Activated CD4-positive, alpha-beta memory T cell treated with anti-CD3 and anti-CD28 coated beads for 36 hours (primary cell): Measurements from ENCODE around the gene RNU6-9. TPM values are rescaled to one million over a fixed set of nuclear protein-coding genes. Genes with fewer than 3 reads are reported as not detected.
"Not testable (repeated sequence)": the region's sequence is repeated elsewhere in the genome, so short reads cannot be mapped to it uniquely, and the experiment has no call there.

ENCODE experiments used
- CTCF ChIA-PET: fragments of 350-600 bp; sonication (Branson Sonifier 250); formaldehyde crosslinking; loops from one replicate; lab custom pipeline; 2021; ENCODE audit warnings: antibody characterized with exemption, inconsistent platforms; lab: Charles Lee
- POLR2A ChIA-PET: fragments of 350-600 bp; sonication (Branson Sonifier 250); formaldehyde crosslinking; loops from one replicate; lab custom pipeline; 2021; ENCODE audit warnings: antibody characterized with exemption; lab: Charles Lee
- DNase-seq: peaks from one replicate; pipeline ENCODE4 v3.0.0-alpha.2; 2020
- H3K27ac Mint-ChIP-seq: one replicate; pipeline ENCODE4 v1.8.0; 2021; ENCODE audit warnings: mixed read lengths
- H3K27me3 Mint-ChIP-seq: one replicate; pipeline ENCODE4 v1.8.0; 2021; ENCODE audit warnings: mixed read lengths
- H3K36me3 Mint-ChIP-seq: one replicate; pipeline ENCODE4 v1.8.0; 2021; ENCODE audit warnings: mixed read lengths
- H3K4me1 Mint-ChIP-seq: one replicate; pipeline ENCODE4 v1.8.0; 2021; ENCODE audit warnings: low read depth, mixed read lengths
- H3K4me3 Mint-ChIP-seq: one replicate; pipeline ENCODE4 v1.8.0; 2021; ENCODE audit warnings: mild to moderate bottlenecking, mixed read lengths
- H3K9me3 Mint-ChIP-seq: one replicate; pipeline ENCODE4 v1.8.0; 2021; ENCODE audit warnings: mixed read lengths
- intact Hi-C: fragments of 100-400 bp; cut with micrococcal nuclease; formaldehyde crosslinking; loops from one replicate; pipeline ENCODE4 v1.15.1; 2023
- total RNA-seq, 2 experiments: library from RNA; stranded (reverse); gene quantifications; one replicate each; pipeline ENCODE4 v1.2.3, GENCODE V29; 2021

RNU6-9 gene
- total RNA-seq, 2 experiments from 2014 or later: not detected

GRCh38 chr19:853614-854220 lies 39.6 kb upstream of the RNU6-9 start:
- peaks cover 14% of the 10 kb centered on the region for H3K27me3 Mint-ChIP-seq
- intact Hi-C loops, H3K36me3 Mint-ChIP-seq, H3K4me1 Mint-ChIP-seq, H3K9me3 Mint-ChIP-seq, DNase-seq, H3K27ac Mint-ChIP-seq, H3K4me3 Mint-ChIP-seq, POLR2A ChIA-PET: not testable (repeated sequence)
- CTCF ChIA-PET: interaction anchor here (1.1 kb wide), 1 partner anchor 9 kb away, joined by 5 read pairs; no protein-coding TSS in a partner anchor

DNA sequence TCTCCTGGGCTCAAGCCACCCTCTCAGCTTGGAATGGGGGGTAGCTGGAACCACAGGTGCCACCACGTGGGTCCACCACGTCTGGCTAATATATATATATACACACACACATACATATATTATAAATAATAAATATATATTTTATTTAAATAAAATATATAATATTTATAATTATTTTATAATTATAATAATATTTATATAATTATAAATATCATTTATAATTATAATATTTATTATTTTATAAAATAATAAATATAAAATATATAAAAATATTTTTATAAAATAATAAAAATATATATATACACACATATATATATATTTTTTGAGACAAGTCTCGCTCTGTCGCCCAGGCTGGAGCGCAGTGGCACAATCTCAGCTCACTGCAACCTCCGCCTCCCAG lies 38.7 kb upstream of the RNU6-9 start:
- H3K4me1 Mint-ChIP-seq: no peaks in the 10 kb centered on the region
- peaks cover 16% of the 10 kb centered on the region for H3K27me3 Mint-ChIP-seq
- no peaks in the 10 kb centered on the region for H3K36me3 Mint-ChIP-seq
- no peak overlapping the region for H3K4me3 Mint-ChIP-seq
- CTCF ChIA-PET: interaction anchor here (0.6 to 1.1 kb wide), 4 partner anchors 9 to 425 kb away, joined by 3 to 5 read pairs (median 3); no protein-coding TSS in a partner anchor
- H3K27ac Mint-ChIP-seq: no peak overlapping the region
- DNase-seq: no peak
- intact Hi-C loops: no loop called here
- H3K9me3 Mint-ChIP-seq: no peaks in the 10 kb centered on the region
- POLR2A ChIA-PET: no interaction called here

DNA sequence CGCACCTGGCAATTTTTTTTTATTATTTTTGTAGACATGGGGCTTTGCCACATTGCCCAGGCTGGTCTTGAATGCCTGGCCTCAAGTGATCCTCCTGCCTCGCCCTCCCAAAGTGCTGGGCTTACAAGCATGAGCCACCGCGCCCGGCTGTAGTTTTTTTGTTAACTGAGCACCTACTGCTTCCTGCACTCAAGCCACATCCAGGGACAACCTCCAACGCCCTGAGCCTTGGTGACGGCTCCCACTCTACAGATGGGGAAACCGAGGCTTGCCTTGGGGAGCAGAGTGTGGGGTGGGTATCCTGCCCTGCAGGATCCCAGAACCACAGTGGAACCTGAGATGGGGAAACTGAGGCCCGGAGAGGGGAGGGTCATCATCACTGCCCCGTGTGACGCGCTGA lies 38.1 kb upstream of the RNU6-9 start:
- peaks cover 18% of the 10 kb centered on the region for H3K27me3 Mint-ChIP-seq
- POLR2A ChIA-PET: no interaction called here
- no peak overlapping the region for H3K27ac Mint-ChIP-seq
- no peaks in the 10 kb centered on the region for H3K4me1 Mint-ChIP-seq
- intact Hi-C loops: no loop called here
- H3K4me3 Mint-ChIP-seq: no peak overlapping the region
- H3K9me3 Mint-ChIP-seq: no peaks in the 10 kb centered on the region
- DNase-seq: no peak
- CTCF ChIA-PET: interaction anchor here (0.6 to 1.6 kb wide), 3 partner anchors 24 to 134 kb away, joined by 3 to 5 read pairs (median 3); partner anchors contain the start of gene WDR18
- no peaks in the 10 kb centered on the region for H3K36me3 Mint-ChIP-seq

GRCh38 chr19:855566-856120 lies 37.6 kb upstream of the RNU6-9 start:
- Mint-ChIP-seq H3K27me3 (peaks cover 15% of the 10 kb centered on the region), H3K4me3 (no peak overlapping the region), H3K9me3 (no peaks in the 10 kb centered on the region), H3K27ac (no peak overlapping the region), H3K36me3 (no peaks in the 10 kb centered on the region), H3K4me1 (no peaks in the 10 kb centered on the region)
- POLR2A ChIA-PET: no interaction called here
- DNase-seq: no peak
- CTCF ChIA-PET: interaction anchor here (1.0 to 2.3 kb wide), 6 partner anchors 8 to 147 kb away, joined by 3 to 11 read pairs (median 4); partner anchors contain the start of genes MED16, RNU6-9 and WDR18
- intact Hi-C loops: no loop called here

DNA sequence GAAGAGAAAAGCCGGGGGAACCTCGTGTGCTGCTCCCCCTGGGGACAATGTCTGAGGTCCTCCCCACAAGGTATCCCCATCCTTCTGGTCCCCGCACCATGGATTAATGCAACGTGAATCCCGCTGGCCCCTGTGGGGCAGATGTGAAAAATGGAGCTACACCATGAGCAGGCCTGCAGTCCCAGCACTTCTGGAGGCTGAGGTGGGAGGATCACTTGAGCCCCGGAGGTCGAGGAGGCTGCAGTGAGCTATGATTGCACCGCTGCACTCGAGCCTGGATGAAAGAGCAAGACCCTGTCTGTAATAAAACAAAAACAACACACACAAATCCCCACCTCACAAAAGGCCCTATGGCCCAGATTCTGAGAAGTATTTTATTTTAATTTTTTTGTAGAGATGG lies 35.0 kb upstream of the RNU6-9 start:
- H3K4me1 Mint-ChIP-seq: peaks cover 8% of the 10 kb centered on the region
- H3K36me3 Mint-ChIP-seq: no peaks in the 10 kb centered on the region
- H3K4me3 Mint-ChIP-seq: no peak overlapping the region
- H3K27ac Mint-ChIP-seq: no peak overlapping the region
- POLR2A ChIA-PET: no interaction called here
- peaks cover 8% of the 10 kb centered on the region for H3K27me3 Mint-ChIP-seq
- CTCF ChIA-PET: interaction anchor here (0.6 to 2.0 kb wide), 3 partner anchors 89 to 159 kb away, joined by 3 to 10 read pairs (median 5); partner anchors contain the start of gene WDR18
- intact Hi-C loops: no loop called here
- no peaks in the 10 kb centered on the region for H3K9me3 Mint-ChIP-seq
- DNase-seq: no peak

DNA sequence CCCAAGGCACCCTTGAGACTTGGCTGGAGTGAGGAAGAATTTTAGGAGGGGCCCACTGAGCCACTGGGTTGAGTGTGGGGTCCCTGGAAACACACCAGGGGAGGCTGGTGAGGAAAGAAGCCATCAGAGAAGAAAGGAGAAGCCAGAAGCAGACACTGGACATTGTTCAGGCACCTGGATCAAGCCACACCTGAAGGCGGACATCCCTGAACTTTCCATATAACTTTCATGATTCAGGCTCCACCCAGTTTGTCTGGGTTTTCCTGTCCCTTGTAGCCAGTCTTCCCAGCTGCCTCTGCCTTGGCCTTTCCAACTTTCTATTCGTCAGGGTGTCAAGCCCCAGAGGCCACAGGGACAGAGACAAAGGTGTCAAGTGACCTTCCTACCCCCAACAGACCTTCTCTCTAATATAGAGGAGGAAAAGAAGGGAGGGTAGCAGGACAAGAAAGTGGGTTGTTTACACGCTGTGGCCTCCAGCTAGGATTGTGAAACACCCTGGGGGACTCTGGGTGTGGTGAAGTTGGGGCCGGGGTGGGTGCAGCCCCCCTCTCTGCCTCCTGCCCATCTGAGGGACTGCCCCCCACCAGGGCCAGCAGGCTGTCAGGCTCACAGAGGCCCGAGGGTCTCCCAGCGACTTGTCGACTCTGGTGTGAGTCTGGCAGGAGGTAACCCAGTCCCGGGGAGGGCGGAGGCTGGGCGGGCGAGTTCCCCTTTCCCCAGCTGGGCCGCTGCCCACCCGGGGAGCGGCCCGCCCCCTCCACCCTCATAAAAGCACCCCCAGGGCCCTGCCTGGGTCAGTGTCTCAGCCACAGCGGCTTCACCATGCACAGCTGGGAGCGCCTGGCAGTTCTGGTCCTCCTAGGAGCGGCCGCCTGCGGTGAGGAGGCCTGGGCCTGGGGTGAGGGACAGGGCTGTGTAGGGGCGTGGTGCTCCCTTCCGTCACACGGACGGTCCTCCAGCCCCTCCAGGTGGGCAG lies 34.1 kb upstream of the RNU6-9 start, which contains the start of gene CFD:
TSS of gene CFD (plus strand) at position 797 of the 976 bp plus-strand sequence. CDS start at position 823, 26 bp downstream.
- Mint-ChIP-seq H3K4me3 (no peak within 1 kb of the TSS), H3K36me3 (no peaks in the 10 kb centered on the region), H3K4me1 (peaks cover 14% of the 10 kb centered on the region), H3K27ac (no peak within 1 kb of the TSS), H3K27me3 (peaks cover 8% of the 10 kb centered on the region), H3K9me3 (no peaks in the 10 kb centered on the region)
- DNase-seq: no peak
- intact Hi-C loops: no loop called here
- CTCF ChIA-PET: interaction anchor here (0.6 to 2.0 kb wide), 6 partner anchors 62 to 160 kb away, joined by 3 to 10 read pairs (median 4); partner anchors contain the start of gene WDR18
- POLR2A ChIA-PET: no interaction called here

DNA sequence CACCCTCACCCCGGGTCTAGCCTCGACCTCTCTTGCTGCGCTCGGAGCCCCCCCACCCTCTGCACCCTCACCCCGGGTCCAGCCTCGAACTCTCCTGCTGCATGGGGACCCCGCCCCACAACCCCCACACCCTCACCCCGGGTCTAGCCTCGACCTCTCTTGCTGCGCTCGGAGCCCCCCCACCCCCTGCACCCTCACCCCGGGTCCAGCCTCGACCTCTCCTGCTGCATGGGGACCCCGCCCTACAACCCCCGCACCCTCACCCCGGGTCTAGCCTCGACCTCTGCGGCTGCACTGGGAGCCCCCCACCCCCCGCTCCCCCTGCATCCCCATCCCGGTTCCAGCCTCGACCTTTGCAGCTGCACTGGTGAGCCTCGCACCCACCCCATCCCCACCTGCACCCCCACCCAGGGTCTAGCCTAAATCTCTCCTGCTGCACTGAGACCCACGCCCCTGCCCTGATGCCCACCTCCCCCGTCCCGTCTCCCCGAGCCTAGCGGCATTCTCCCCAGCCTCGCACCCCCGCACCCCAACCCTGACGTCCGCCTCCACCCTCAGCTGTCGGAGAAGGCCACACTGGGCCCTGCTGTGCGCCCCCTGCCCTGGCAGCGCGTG lies 32.0 kb upstream of the RNU6-9 start:
- peaks cover 8% of the 10 kb centered on the region for H3K27me3 Mint-ChIP-seq
- no peak for DNase-seq
- H3K4me1 Mint-ChIP-seq: peaks cover 14% of the 10 kb centered on the region
- CTCF ChIA-PET: interaction anchor here (1.4 kb wide), 1 partner anchor 122 kb away, joined by 4 read pairs; the partner anchor contains the start of gene WDR18
- POLR2A ChIA-PET: no interaction called here
- no peak overlapping the region for H3K27ac Mint-ChIP-seq
- H3K9me3 Mint-ChIP-seq: no peaks in the 10 kb centered on the region
- H3K4me3 Mint-ChIP-seq: no peak overlapping the region
- intact Hi-C loops: loop anchor here (5.0 kb wide), 1 partner anchor 121 kb away; the partner anchor contains the start of gene WDR18
- H3K36me3 Mint-ChIP-seq: no peaks in the 10 kb centered on the region

DNA sequence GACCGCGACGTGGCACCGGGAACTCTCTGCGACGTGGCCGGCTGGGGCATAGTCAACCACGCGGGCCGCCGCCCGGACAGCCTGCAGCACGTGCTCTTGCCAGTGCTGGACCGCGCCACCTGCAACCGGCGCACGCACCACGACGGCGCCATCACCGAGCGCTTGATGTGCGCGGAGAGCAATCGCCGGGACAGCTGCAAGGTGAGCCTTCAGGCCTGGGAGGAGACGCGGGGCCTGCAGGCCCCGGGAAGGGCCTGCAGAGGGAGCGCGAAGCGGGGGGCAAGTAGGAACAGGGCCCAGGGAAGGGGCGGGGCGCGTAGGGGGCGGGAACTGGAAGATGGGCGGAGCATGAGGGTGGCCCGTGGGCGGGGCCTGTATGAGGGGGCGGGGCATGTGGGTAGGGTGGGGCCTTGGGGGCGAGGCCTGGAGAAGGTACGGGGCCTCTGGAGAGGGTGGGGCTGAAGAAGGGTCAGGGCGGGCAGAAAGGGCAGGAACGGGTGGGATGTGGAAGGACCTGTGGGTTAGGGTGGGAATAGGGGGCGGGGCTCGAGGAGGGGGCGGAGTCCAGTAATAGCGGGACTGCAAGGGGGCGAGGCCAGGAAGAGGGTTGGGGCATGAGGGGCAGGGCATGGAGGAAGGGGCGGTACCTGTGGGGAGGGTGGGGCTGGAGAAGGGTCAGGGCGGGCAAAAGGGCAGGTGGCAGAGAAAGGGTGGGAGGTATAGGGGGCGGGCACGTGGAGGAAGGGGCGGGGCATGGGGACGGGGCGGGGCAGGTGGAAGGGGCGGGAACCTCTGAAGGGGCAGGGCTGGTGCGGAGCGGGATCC lies 31.3 kb upstream of the RNU6-9 start:
- ChIA-PET CTCF (interaction anchor here (3.4 kb wide), 1 partner anchor 58 kb away, joined by 33 read pairs; no protein-coding TSS in a partner anchor), POLR2A (no interaction called here)
- DNase-seq: peak; percentile 84
- Mint-ChIP-seq H3K9me3 (no peaks in the 10 kb centered on the region), H3K4me1 (peaks cover 14% of the 10 kb centered on the region), H3K4me3 (no peak overlapping the region), H3K27ac (no peak overlapping the region), H3K27me3 (peaks cover 8% of the 10 kb centered on the region), H3K36me3 (no peaks in the 10 kb centered on the region)
- intact Hi-C loops: loop anchor here (1.0 to 5.0 kb wide), 4 partner anchors 58 to 120 kb away; partner anchors contain the start of genes PTBP1 and WDR18

GRCh38 chr19:862581-863314 lies 30.5 kb upstream of the RNU6-9 start:
- intact Hi-C loops: loop anchor here (1.0 to 5.0 kb wide), 4 partner anchors 58 to 120 kb away; partner anchors contain the start of genes PTBP1 and WDR18
- no peaks in the 10 kb centered on the region for H3K9me3 Mint-ChIP-seq
- H3K36me3 Mint-ChIP-seq: peaks cover 4% of the 10 kb centered on the region
- peaks cover 8% of the 10 kb centered on the region for H3K27me3 Mint-ChIP-seq
- CTCF ChIA-PET: interaction anchor here (0.8 to 3.4 kb wide), 12 partner anchors 8 to 135 kb away, joined by 3 to 33 read pairs (median 7); partner anchors contain the start of genes MED16, R3HDM4, RNU6-9 and WDR18
- peak; percentile 88 for DNase-seq
- H3K4me1 Mint-ChIP-seq: peaks cover 14% of the 10 kb centered on the region
- POLR2A ChIA-PET: no interaction called here
- peak overlapping the region; percentile 49 for H3K27ac Mint-ChIP-seq
- H3K4me3 Mint-ChIP-seq: peak overlapping the region; percentile 33

DNA sequence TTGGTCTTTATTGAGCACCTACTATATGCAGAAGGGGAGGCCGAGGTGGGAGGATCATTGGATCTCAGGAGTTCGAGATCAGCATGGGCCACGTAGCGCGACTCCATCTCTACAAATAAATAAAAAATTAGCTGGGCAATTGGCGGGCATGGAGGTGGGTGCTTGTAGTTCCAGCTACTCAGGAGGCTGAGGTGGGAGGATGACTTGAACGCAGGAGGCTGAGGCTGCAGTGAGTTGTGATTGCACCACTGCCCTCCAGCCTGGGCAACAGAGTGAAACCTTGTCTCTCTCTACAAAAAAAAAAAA lies 30.0 kb upstream of the RNU6-9 start:
- Mint-ChIP-seq H3K27me3 (peaks cover 8% of the 10 kb centered on the region), H3K4me1 (peaks cover 14% of the 10 kb centered on the region), H3K27ac (no peak overlapping the region), H3K36me3 (peaks cover 4% of the 10 kb centered on the region), H3K9me3 (no peaks in the 10 kb centered on the region), H3K4me3 (peak overlapping the region; percentile 31)
- ChIA-PET POLR2A (no interaction called here), CTCF (interaction anchor here (0.6 to 3.4 kb wide), 19 partner anchors 9 to 331 kb away, joined by 3 to 33 read pairs (median 5); partner anchors contain the start of genes MED16, R3HDM4, RNU6-9 and WDR18)
- intact Hi-C loops: loop anchor here (2.0 to 5.0 kb wide), 3 partner anchors 66 to 119 kb away; partner anchors contain the start of genes PTBP1 and WDR18
- no peak for DNase-seq
